NCI-H2107 (cell line): ENCODE results near the gene LGALS12.

Experiments
- DNase-seq: peaks from one replicate; lab custom pipeline; 2025; lab: John Stamatoyannopoulos, UW

The LGALS12 gene

GRCh38 chr11:63505857-63506528, at the start of gene LGALS12:
Gene LGALS12, plus strand, starts transcription at chr11:63506084. Its CDS starts 375 bp downstream, at chr11:63506459.
- DNase-seq = no peak

- DNase-seq = no peak
These were observed 46.3 kb upstream of the LGALS12 start for GRCh38 chr11:63459586-63459985.

- no peak for DNase-seq
These were observed 43.7 kb upstream of the LGALS12 start for GRCh38 chr11:63462137-63462536.

- no peak for DNase-seq
These were observed 35.6 kb upstream of the LGALS12 start for GRCh38 chr11:63470311-63470710.

GRCh38 chr11:63472372-63472771, 33.5 kb upstream of the LGALS12 start:
- no peak for DNase-seq

GRCh38 chr11:63476618-63477017, 29.3 kb upstream of the LGALS12 start:
- DNase-seq = no peak

- DNase-seq = peak; percentile 41
These were observed 27.0 kb upstream of the LGALS12 start for GRCh38 chr11:63478896-63479295.

- no peak for DNase-seq
These were observed 25.8 kb upstream of the LGALS12 start for GRCh38 chr11:63480039-63480438.

GRCh38 chr11:63485777-63486176, 20.1 kb upstream of the LGALS12 start:
- DNase-seq = no peak

- DNase-seq = no peak
These were observed 17.1 kb upstream of the LGALS12 start for GRCh38 chr11:63488789-63489188.

GRCh38 chr11:63489879-63490278, 16.0 kb upstream of the LGALS12 start:
- DNase-seq = no peak

GRCh38 chr11:63490551-63491239, 15.2 kb upstream of the LGALS12 start, which contains the start of gene PLAAT5:
Gene PLAAT5, minus strand, starts transcription at chr11:63491167. Its CDS starts 133 bp downstream, at chr11:63491034.
- no peak for DNase-seq

- DNase-seq = no peak
These were observed 14.7 kb upstream of the LGALS12 start for GRCh38 chr11:63491240-63491587.

- DNase-seq = no peak
These were observed 14.1 kb upstream of the LGALS12 start for GRCh38 chr11:63491636-63492372.

GRCh38 chr11:63492441-63492840, 13.4 kb upstream of the LGALS12 start:
- DNase-seq = no peak

- no peak for DNase-seq
These were observed 12.8 kb upstream of the LGALS12 start for GRCh38 chr11:63493127-63493526.

- no peak for DNase-seq
These were observed 10.9 kb upstream of the LGALS12 start for GRCh38 chr11:63494975-63495374.

GRCh38 chr11:63499874-63500273, 6.0 kb upstream of the LGALS12 start:
- DNase-seq = no peak

GRCh38 chr11:63501236-63501635, 4.6 kb upstream of the LGALS12 start:
- DNase-seq = no peak

GRCh38 chr11:63502252-63502820, 3.5 kb upstream of the LGALS12 start:
- DNase-seq = no peak

GRCh38 chr11:63503492-63503891, 2.4 kb upstream of the LGALS12 start:
- no peak for DNase-seq

- no peak for DNase-seq
These were observed 1.8 kb upstream of the LGALS12 start for GRCh38 chr11:63504054-63504453.
